Measurements from ENCODE around the gene ARHGAP25. TPM values are rescaled to one million over a fixed set of nuclear protein-coding genes. Genes with fewer than 3 reads are reported as not detected.

The ARHGAP25 gene
- polyA plus RNA-seq, 1 donor (not counting 4 experiments of a cell fraction or from before 2014, with no cell fraction given), result 25.3 TPM

GRCh38 chr2:68714866-68715265 lies 19.7 kb upstream of the ARHGAP25 start:
- Histone ChIP-seq H4K20me1 (ENCODE audit: control insufficient read depth, extremely low read depth, insufficient read depth, low read length) (no peaks in the 10 kb centered on the region), H2AFZ (ENCODE audit: control insufficient read depth, low read length) (peak overlapping the region; percentile 73), H3K4me3 (ENCODE audit: control insufficient read depth in 2 of 3, extremely low read depth in 1 of 3, insufficient read depth in 2 of 3, low read depth in 1 of 3, low read length in 3 of 3) (no peak overlapping the region), H3K9me3 (ENCODE audit: control insufficient read depth, low read depth, low read length) (no peaks in the 10 kb centered on the region), H3K27me3 (ENCODE audit: control insufficient read depth, extremely low read depth, insufficient read depth, low read length) (no peaks in the 10 kb centered on the region), H3K9me1 (ENCODE audit: control insufficient read depth, extremely low read depth, insufficient read depth, low read length) (no peaks in the 10 kb centered on the region), H3K4me1 (ENCODE audit: control insufficient read depth, extremely low read depth, insufficient read depth, low read length) (peaks cover 6% of the 10 kb centered on the region), H3K27ac (ENCODE audit: control insufficient read depth, insufficient read depth, low read length) (no peak overlapping the region), H3K79me2 (ENCODE audit: control insufficient read depth, insufficient read depth, low read length) (no peaks in the 10 kb centered on the region), H3K4me2 (ENCODE audit: control insufficient read depth, extremely low read depth, insufficient read depth, low read depth, low read length) (no peak overlapping the region), H3K9ac (ENCODE audit: control insufficient read depth, extremely low read depth, insufficient read depth, low read length) (no peak overlapping the region), H3K36me3 (ENCODE audit: control insufficient read depth in 2 of 2, extremely low read depth in 1 of 2, insufficient read depth in 2 of 2, low read length in 2 of 2) (no peaks in the 10 kb centered on the region)
- dilution Hi-C loops (cut with MboI; ENCODE audit: extremely low pct_ligation_motif_present, low sequenced_read_pairs), result no loop called here
- FAIRE-seq (no peak), DNase-seq (ENCODE audit: low read depth, low spot score) (no peak)
- TF ChIP-seq, protein P1, sequence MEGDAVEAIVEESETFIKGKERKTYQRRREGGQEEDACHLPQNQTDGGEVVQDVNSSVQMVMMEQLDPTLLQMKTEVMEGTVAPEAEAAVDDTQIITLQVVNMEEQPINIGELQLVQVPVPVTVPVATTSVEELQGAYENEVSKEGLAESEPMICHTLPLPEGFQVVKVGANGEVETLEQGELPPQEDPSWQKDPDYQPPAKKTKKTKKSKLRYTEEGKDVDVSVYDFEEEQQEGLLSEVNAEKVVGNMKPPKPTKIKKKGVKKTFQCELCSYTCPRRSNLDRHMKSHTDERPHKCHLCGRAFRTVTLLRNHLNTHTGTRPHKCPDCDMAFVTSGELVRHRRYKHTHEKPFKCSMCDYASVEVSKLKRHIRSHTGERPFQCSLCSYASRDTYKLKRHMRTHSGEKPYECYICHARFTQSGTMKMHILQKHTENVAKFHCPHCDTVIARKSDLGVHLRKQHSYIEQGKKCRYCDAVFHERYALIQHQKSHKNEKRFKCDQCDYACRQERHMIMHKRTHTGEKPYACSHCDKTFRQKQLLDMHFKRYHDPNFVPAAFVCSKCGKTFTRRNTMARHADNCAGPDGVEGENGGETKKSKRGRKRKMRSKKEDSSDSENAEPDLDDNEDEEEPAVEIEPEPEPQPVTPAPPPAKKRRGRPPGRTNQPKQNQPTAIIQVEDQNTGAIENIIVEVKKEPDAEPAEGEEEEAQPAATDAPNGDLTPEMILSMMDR (optimal IDR thresholded peaks at IDR 0.05 in 1 of 3, IDR thresholded peaks at IDR 0.05 in 1 of 3, conservative IDR thresholded peaks at IDR 0.05 in 1 of 3; ENCODE audit: extremely low read depth in 1 of 3, insufficient read depth in 2 of 3, low read length in 3 of 3), result no peak
- no peak for TF ChIP-seq EZH2 (IDR thresholded peaks at IDR 0.05; ENCODE audit: low read length)

DNA sequence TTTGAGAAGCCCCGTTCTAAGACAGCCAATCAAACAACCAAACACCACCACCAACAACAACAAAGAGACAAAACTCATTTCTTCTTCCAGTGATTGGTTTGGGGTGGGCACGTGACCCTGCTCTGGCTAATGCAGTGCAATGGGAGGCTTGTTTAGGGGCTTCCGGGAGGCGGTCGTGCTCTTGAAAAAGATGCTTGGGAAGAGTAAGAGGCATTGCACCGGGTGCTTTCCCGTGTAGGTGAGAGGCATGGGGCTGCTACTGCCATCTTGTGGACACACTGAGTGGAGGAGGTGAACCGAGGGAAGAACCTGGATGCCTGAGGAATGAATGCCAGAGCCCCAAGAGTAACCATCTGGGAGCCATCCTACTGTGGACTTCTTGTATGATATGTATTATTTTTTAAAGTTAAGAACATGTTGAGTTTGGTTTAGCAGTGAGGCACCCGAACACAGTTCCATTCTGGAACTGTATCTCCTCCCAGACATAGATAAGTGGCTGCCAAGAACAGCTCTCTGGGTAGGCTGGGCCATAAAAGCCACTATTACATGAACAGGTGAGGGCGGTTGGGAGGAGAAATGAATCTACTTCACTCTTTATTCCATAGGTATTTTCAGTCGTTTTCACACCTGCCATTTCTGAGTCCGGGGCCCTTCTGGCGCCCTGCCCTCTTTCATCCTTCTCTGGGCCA lies 19.1 kb upstream of the ARHGAP25 start:
- TF ChIP-seq, protein P1 (optimal IDR thresholded peaks at IDR 0.05 in 1 of 3, IDR thresholded peaks at IDR 0.05 in 1 of 3, conservative IDR thresholded peaks at IDR 0.05 in 1 of 3; ENCODE audit: extremely low read depth in 1 of 3, insufficient read depth in 2 of 3, low read length in 3 of 3), result peak; percentile 75 to 87 (median 83)
- TF ChIP-seq EZH2 (IDR thresholded peaks at IDR 0.05; ENCODE audit: low read length), result no peak
- dilution Hi-C loops (cut with MboI; ENCODE audit: extremely low pct_ligation_motif_present, low sequenced_read_pairs), result no loop called here
- no peaks in the 10 kb centered on the region for H3K9me1 ChIP-seq (ENCODE audit: control insufficient read depth, extremely low read depth, insufficient read depth, low read length)
- no peaks in the 10 kb centered on the region for H3K9me3 ChIP-seq (ENCODE audit: control insufficient read depth, low read depth, low read length)
- H3K27me3 ChIP-seq (ENCODE audit: control insufficient read depth, extremely low read depth, insufficient read depth, low read length), result no peaks in the 10 kb centered on the region
- H3K79me2 ChIP-seq (ENCODE audit: control insufficient read depth, insufficient read depth, low read length), result no peaks in the 10 kb centered on the region
- H3K9ac ChIP-seq (ENCODE audit: control insufficient read depth, extremely low read depth, insufficient read depth, low read length), result no peak overlapping the region
- H3K36me3 ChIP-seq (ENCODE audit: control insufficient read depth in 2 of 2, extremely low read depth in 1 of 2, insufficient read depth in 2 of 2, low read length in 2 of 2), result no peaks in the 10 kb centered on the region
- H2AFZ ChIP-seq (ENCODE audit: control insufficient read depth, low read length), result peak overlapping the region; percentile 73
- DNase-seq (ENCODE audit: low read depth, low spot score), result no peak
- H3K4me1 ChIP-seq (ENCODE audit: control insufficient read depth, extremely low read depth, insufficient read depth, low read length), result peaks cover 6% of the 10 kb centered on the region
- no peak overlapping the region for H3K4me2 ChIP-seq (ENCODE audit: control insufficient read depth, extremely low read depth, insufficient read depth, low read depth, low read length)
- H3K4me3 ChIP-seq (ENCODE audit: control insufficient read depth in 2 of 3, extremely low read depth in 1 of 3, insufficient read depth in 2 of 3, low read depth in 1 of 3, low read length in 3 of 3), result no peak overlapping the region
- no peaks in the 10 kb centered on the region for H4K20me1 ChIP-seq (ENCODE audit: control insufficient read depth, extremely low read depth, insufficient read depth, low read length)
- peak; percentile 81 for FAIRE-seq
- H3K27ac ChIP-seq (ENCODE audit: control insufficient read depth, insufficient read depth, low read length), result no peak overlapping the region

Measured in keratinocyte (primary cell).